GM18868 (cell line): ENCODE results near the gene MYH1.

ENCODE experiments used
- ATAC-seq: cut with Tn5 transposase; IDR thresholded peaks from one replicate; pipeline ENCODE4 v1.9.1; 2021; ENCODE audit warnings: mild to moderate bottlenecking, moderate library complexity; ENCODE audit not compliant: unreplicated experiment

The MYH1 gene

DNA sequence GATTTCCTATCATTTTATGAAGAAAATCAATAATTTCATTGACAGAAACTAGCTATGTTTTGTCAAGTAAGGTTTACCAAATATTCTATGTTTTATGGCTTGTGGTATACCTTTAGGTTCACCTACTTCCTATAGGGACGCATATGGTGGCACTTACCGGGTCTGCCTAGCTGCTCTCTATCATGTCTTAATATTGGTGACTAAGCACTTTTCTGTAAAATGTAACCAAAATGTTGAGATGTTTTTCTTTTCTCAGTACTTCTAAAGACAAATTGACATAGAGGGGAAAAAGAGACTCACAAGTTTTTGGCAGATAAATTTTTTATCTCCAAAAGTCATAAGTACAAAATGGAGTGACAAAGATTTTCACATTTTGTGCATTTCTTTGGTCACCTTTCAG lies 26.3 kb downstream of the MYH1 start:
- no peak for ATAC-seq

- no peak for ATAC-seq
Observed at GRCh38 chr17:10482252-10482651, 36.1 kb downstream of the MYH1 start.

GRCh38 chr17:10477701-10478100 lies 40.6 kb downstream of the MYH1 start:
- no peak for ATAC-seq

DNA sequence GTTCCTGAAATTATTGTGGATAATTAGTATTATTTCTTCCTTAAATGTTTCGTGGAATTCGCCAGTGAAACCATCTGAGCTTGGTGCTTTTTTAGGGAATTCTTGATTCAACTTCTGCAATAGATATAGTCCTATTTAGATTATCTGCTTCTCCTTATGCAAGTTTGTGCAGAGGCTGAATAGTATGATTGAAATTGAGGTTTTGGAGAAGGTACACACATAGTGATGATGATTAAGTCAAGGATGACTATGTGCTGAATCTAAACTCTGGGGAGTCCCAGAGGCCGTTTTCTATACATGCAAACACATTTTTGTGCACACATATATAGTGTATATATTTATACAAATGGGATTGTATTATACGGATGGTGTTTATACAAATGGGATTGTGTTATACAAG lies 43.8 kb downstream of the MYH1 start:
- ATAC-seq: no peak

GRCh38 chr17:10471858-10472257 lies 46.5 kb downstream of the MYH1 start:
- no peak for ATAC-seq

GRCh38 chr17:10469459-10469858 lies 48.9 kb downstream of the MYH1 start, which contains the start of gene MYH4:
MYH4 (minus strand) TSS chr17:10469559; CDS start chr17:10466745, 2,814 bp downstream.
- ATAC-seq: no peak

- ATAC-seq: no peak
Observed at GRCh38 chr17:10463402-10463801, 54.9 kb downstream of the MYH1 start.

- ATAC-seq: no peak
Observed at GRCh38 chr17:10460062-10460461, 58.3 kb downstream of the MYH1 start.

GRCh38 chr17:10458701-10459100 lies 59.6 kb downstream of the MYH1 start:
- no peak for ATAC-seq

- ATAC-seq: no peak
Observed at GRCh38 chr17:10457952-10458351, 60.4 kb downstream of the MYH1 start.

DNA sequence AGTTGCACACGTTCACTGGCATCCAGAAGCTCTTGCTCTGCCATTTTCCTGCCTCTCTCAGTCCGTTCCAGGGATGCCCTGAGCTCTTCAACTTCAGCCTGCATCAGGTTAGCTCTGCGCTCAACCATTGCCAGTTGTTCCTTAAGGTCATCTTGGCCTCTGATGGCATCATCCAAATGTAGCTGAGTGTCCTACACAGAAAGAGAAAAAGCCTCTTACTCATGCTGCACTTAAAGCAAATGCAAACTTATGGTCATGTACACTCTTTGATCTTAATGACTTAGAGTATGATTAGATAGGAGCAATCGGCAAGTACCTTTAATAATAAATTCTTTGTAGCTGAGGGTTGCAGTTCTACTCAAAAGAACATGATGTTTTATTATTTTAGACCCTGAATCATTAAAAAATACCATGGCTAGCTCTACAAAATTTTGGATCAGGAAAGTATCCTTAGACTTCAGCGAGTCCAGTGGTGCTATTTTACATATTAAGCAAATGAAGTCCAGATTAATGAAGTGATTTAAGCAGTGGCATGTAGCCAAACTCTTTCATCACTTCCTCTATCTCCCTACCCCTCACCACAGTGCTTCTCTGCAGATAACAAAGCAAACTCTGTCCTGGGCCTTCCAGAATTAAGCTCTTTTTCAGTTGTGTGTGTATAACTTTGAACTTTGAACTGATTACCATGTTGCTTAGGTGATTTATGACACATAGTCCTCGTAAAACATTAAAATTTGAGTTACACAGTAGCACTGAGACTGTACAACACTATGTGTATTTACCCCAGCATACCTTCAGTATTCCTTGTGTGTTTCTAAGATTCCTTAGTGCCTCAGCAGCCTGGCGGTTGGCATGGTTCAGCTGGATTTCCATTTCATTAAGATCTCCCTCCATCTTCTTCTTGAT lies 71.1 kb downstream of the MYH1 start:
- ATAC-seq: no peak
